Caki2 (cell line): Measurements from ENCODE around the gene ABCC10. TPM values are rescaled to one million over a fixed set of nuclear protein-coding genes. Genes with fewer than 3 reads are reported as not detected.
A peak's percentile ranks its signal among the peaks of the same experiment; 100 is the strongest.
"Not testable (repeated sequence)": the region's sequence is repeated elsewhere in the genome, so short reads cannot be mapped to it uniquely, and the experiment has no call there.

Experiments used
- DNase-seq: peaks from one replicate; pipeline ENCODE4 v3.0.0-alpha.2; 2015; ENCODE audit warnings: low read depth
- in situ Hi-C: cut with HindIII; loops from 2 replicates; pipeline ENCODE4 v1.10.0; 2016; ENCODE audit warnings: low sequenced_read_pairs, low pct_unique_long_range_greater_than_20kb, mixed read lengths
- total RNA-seq: library from RNA; depleted of rRNA; stranded (reverse); fragments of >200 nt; shearing (Covaris generic); gene quantifications from 2 replicates; pipeline ENCODE4 v1.2.3, GENCODE V29; 2014; ENCODE audit warnings: low replicate concordance; rRNA removed

The ABCC10 gene, protein sequence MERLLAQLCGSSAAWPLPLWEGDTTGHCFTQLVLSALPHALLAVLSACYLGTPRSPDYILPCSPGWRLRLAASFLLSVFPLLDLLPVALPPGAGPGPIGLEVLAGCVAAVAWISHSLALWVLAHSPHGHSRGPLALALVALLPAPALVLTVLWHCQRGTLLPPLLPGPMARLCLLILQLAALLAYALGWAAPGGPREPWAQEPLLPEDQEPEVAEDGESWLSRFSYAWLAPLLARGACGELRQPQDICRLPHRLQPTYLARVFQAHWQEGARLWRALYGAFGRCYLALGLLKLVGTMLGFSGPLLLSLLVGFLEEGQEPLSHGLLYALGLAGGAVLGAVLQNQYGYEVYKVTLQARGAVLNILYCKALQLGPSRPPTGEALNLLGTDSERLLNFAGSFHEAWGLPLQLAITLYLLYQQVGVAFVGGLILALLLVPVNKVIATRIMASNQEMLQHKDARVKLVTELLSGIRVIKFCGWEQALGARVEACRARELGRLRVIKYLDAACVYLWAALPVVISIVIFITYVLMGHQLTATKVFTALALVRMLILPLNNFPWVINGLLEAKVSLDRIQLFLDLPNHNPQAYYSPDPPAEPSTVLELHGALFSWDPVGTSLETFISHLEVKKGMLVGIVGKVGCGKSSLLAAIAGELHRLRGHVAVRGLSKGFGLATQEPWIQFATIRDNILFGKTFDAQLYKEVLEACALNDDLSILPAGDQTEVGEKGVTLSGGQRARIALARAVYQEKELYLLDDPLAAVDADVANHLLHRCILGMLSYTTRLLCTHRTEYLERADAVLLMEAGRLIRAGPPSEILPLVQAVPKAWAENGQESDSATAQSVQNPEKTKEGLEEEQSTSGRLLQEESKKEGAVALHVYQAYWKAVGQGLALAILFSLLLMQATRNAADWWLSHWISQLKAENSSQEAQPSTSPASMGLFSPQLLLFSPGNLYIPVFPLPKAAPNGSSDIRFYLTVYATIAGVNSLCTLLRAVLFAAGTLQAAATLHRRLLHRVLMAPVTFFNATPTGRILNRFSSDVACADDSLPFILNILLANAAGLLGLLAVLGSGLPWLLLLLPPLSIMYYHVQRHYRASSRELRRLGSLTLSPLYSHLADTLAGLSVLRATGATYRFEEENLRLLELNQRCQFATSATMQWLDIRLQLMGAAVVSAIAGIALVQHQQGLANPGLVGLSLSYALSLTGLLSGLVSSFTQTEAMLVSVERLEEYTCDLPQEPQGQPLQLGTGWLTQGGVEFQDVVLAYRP (N-terminal part only)
- 4.0 and 4.5 TPM in 2 replicates for total RNA-seq

DNA sequence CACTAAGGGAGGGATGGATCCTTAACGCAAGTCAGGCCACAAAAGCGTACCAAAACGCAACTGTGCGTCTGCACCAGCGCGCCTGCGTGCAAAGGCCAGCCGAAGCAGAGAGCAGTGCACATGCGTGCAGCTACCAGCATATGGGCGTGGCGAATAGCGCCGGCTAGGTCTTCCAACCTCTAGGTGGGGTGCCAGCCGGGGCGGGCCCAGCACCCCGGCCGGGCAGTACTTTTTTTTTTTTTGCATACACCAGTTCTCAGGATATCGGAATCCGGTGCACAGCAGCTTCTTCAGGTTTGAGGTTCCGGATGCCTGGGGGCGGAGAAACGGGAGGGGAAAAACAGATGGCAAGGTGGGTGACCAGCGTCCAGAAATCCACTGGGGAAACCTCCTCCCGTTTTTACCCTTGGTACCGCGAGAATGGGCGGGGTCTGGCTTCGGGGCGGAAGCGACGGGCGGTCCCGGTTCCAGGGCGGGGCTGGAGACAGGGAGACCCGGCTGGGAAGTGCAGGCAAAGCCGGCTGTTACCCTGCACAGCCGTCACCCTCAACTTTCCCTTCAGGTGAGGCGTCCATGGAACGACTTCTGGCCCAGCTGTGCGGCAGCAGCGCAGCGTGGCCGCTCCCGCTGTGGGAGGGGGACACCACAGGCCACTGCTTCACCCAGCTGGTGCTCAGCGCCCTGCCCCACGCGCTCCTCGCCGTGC, at the start of gene ABCC10:
TSS of gene ABCC10 (plus strand) at position 136 of the 706 bp plus-strand sequence. CDS start at position 574, 438 bp downstream.
- DNase-seq, result peak; percentile 95
- in situ Hi-C loops, result no loop called here

DNA sequence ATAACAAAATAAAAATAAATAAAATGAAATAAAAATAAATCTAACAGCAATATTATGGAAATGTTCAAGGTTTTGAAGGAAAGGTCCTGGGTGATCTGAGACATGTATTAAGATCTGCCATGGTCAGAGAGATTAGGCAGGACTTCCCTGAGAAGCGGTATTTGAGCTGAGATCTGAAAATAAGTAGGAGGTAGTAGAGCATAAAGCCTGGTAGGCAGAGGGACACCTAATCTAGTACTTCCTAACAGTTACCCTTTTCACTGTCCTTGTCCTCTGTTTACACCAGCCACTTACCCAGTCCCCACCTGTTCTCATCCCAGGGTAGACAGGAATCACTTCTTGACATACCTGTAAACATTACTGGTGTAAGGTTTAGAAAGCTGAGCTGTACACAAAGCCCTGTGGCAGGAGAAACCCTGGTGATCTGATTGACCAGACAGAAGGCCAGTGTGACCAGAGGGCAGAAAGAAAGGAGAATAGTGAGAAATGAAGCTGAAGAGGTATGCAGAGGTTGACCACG, 49.6 kb upstream of the ABCC10 start:
- in situ Hi-C loops, result no loop called here
- no peak for DNase-seq

DNA sequence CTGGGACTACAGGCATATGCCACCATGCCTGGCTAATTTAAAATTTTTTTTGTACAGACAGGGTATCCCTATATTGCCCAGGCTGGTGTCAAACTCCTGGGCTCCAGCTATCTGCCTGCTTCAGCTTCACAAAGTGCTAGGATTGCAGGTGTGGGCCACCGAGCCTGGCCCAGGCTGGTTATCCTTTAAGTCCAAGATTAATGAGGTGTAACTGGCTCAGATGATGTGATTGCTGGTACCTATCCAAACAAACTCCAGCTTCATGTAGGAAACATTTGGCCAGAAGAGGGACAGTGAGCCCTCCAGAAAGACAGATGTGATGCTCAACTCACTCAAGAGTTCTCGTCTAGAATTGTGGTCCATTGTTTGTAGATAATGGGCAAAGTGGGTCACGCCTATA, 48.7 kb upstream of the ABCC10 start:
- DNase-seq, result peak; percentile 50
- in situ Hi-C loops, result no loop called here

DNA sequence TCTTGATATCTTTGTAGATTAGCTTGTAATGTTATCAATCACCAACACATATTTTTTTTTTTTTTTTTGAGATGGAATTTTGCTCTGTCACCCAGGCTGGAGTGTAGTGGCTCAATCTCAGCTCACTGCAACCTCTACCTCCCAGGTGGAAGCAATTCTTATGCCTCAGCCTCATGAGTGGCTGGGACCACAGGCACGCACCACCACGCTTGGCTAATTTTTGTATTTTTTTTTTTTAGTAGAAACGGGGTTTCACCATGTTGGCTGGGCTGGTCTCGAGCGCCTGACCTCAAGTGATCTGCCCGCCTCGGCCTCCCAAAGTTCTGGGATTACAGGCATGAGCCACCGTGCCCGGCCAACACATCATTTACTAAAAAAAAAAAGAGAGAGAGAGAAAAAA, 46.5 kb upstream of the ABCC10 start:
- DNase-seq, in situ Hi-C loops: not testable (repeated sequence)

DNA sequence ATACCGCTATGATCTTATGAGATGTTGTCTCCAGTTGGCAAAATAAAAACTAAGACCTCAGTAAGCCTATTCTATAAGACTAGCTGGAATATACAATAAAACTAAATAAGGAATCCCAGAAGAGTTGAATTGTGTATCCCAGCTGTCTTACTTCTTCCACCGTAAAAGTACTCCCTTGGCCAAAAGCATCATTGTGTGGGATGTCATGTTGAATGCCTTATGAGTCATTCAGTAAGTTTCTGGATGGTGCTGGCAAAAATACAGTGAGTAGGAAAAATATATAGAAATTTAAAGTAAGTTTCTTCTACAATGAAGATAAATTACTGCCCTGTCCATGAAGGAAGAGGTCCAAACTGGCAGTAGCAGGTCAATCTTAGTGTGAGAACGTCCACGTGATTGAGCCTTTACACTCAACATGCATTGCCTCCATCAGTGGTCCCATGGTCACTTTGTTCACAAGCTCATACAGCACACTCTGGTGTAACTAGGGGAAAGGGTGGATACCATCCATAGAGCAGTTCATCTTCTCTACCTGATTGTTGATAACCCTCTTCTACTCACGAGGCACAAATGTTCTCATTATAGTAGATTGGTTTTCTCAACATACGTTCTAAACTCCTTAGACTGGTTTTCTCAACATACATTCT, 44.2 kb upstream of the ABCC10 start:
- DNase-seq, result no peak
- in situ Hi-C loops, result no loop called here

DNA sequence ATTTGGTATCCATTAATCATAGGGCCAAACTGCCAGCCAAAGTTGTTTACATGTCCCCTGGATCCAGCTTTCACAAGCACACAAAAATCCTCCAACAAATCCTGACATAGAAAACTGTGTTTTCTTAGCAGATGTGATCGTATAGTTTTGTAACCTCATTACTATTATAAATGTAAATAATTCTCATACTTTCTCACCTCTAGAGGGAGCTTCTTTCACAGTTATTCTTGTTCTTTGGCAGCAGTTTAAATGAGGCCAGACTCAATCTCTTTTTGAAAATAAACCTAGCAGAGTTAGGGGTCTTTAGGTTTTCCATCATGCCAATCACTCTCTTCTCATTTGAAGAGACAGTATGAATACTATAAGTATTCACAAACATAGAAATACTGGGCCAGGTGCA, 40.8 kb upstream of the ABCC10 start:
- in situ Hi-C loops, result no loop called here
- no peak for DNase-seq

DNA sequence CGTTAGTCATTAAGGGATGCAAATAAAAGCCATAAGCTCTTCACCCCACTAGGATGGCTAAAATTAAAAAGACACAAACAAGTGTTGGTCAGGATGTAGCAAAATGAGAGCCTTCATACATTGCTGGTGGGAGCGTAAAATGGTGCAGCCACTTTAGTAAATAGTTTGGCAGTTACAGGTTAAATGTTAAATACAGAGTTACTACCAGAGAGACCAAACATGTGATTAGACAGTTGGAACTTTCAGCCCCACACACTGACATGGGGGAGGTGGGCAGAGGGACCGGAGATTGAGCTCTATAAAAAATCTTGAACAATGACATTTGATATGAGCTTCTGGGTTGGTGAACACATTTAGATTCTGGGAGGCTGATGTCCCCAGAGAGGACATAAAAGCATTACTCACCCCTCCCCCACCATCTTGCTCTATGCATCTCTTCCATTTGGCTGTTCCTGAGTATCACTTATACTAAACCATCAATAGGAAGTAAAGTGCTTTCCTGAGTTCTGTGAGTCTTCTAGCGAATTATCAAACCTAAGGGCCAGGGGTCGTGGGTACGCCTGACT, 37.5 kb upstream of the ABCC10 start:
- in situ Hi-C loops, result no loop called here
- no peak for DNase-seq

DNA sequence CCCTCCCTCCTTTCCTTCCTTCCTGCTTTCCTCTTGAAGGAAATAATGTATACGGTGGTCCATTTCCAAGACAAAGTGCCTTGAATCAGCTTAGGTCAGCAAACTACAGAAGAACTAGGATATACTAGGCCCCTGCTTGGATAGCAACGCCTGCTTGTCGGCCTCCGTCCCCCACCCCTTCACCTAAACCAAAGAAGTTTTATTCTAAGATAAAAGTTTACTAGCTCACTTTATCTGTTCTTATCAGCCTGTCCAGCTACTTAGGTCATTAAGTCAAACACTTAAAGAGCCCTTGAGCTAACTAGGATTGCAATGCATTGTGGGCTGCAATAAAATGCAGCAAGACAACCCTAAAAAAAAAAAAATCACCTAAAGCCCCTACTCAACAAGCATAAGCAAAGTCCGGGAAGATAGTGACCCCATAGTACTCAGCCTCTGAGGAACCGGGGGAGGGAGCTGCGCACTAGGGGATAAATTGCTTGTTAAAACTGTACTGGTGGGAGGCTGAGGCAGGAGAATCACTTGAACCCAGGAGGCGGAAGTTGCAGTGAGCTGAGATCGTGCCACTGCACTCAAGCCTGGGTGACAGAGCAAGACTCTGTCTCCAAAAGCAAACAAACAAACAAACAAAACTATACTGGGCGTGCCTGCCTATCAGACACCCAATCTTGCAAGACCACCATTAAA, 36.4 kb upstream of the ABCC10 start:
- DNase-seq, in situ Hi-C loops: not testable (repeated sequence)

DNA sequence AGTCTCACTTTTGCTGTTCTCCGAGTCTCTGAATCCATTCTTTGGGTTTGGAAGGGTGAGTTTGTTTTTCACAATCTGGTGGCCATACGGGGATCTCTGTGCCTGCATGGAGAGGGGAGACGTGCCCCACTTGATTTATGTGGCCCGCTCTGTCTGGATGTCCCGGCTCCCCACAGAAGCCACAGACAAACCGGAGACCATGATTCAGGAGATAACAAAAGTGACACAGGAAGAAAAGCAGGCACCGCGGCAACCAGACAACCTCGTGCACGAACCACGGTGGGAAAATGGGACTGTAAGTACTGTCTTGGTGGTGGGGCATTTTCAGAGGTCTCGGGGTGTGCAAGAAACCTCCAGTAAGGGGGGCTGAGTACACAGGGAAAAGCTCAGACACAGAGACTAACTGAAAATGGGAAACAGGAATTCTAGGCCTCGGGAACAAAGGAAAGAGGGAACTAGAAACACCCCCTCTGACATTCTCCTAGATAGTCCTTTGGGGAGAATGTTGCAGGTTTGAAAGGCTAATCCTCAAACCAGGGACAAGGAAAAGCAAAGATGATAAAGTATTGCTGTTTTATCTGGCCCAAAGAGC, 35.8 kb upstream of the ABCC10 start:
- in situ Hi-C loops, result no loop called here
- DNase-seq, result no peak

DNA sequence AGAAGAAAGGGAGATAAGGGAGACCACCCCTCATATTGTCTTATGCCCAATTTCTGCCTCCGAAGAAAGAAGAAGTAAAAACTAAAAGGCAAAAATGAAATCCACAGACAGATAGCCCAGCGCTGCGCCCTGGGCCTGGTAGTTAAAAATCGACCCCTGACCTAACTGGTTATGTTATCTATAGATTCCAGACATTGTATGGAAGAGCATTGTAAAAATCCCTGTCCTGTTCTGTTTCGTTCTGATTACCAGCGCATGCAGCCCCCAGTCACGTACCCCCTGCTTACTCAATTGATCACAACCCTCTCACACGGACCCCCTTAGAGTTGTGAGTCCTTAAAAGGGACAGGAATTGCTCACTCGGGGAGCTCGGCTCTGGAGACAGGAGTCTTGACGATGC, 34.2 kb upstream of the ABCC10 start:
- in situ Hi-C loops, DNase-seq: not testable (repeated sequence)

DNA sequence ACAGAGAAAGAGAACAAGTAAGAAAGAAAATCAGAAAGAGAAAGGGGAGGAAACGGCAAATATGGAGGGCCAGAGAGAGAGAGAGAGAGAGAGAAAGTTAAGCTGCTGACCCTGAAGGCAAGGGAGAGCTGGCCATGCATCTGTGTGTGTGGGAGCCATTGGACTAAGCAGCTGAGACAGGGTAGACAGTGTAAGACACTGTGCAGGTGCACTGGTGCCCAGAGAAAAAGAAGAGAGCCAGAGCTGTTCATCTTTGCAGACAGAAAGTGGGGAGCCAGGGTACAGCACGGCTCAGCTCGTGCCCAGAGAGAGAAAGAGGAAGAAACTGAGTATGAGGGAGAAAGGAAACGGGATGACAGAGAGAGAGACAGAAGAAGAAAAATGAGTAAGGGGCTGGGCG, 33.7 kb upstream of the ABCC10 start:
- no peak for DNase-seq
- in situ Hi-C loops, result no loop called here

DNA sequence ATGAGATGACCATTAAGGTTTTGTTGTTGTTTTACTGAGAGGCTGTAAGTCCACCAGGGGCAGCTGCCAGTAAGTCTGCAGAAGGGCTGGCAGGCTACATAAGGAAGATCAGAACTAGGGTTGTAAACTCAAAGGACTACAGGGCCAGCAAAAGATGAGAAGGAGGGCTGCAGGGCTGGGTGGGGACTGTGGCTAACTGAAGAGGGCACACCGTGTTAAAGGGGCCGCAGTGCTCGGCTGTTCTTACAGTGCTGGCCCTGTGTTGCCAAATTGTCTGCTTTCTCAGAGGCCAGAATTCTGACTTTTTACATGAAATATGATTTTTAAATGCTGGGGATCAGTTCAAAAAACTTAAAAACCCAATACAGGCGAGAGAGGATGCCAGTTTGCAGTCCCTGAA, 32.4 kb upstream of the ABCC10 start:
- in situ Hi-C loops, result no loop called here
- no peak for DNase-seq

DNA sequence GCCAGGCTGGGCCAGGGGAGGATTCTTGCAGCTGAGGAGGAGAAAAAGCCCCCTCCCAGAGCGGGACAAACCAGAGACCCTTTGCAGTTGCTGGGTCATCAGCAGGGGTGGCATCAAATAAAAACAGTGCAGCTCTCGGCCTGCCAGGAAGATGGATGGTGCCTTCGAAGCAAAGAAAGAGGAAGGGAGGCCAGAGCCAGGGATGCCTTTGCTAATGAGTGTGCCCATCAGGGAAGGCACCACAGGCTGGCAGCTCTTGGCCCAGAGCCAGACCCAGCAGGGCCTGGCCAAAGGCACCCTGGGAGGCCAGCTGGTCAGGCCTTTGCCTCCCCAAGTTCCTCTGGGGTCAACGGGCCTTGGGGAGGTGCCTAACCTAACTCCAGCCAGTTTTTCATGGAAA, 31.6 kb upstream of the ABCC10 start:
- DNase-seq, result no peak
- in situ Hi-C loops, result no loop called here

DNA sequence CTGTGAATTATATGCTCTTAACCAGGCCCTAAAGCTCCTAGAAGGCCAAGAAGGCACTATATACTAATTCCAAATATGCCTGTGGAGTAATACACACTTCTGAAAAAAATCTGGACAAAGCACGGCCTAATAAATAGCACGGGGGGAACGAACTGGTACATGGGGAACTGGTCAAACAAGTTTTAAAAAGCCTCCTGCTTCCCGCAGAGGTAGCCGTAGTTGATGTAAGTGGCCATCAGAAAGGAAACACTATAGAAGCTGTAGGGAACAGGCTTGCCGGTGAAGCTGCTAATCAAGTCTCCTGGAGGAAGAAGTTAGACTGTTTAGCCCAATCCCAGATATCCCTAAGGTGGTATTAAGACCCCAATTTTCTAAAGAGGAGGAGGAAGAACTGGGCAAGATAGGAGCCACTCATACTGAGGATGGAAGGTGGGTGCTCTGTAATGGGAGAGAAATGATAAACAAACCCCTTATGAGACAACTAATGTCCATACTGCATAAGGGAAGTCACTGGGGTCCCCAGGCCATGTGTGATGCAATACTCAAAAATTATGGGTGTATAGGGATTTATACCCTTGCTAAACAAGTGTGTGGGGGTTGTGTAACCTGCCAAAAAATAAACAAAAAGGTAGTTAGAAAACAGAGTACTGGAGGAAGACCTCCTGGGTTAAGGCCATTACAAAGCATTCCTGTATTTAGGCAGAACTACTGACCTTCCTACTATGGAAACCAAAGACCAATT, 30.8 kb upstream of the ABCC10 start:
- DNase-seq, result no peak
- in situ Hi-C loops, result no loop called here

DNA sequence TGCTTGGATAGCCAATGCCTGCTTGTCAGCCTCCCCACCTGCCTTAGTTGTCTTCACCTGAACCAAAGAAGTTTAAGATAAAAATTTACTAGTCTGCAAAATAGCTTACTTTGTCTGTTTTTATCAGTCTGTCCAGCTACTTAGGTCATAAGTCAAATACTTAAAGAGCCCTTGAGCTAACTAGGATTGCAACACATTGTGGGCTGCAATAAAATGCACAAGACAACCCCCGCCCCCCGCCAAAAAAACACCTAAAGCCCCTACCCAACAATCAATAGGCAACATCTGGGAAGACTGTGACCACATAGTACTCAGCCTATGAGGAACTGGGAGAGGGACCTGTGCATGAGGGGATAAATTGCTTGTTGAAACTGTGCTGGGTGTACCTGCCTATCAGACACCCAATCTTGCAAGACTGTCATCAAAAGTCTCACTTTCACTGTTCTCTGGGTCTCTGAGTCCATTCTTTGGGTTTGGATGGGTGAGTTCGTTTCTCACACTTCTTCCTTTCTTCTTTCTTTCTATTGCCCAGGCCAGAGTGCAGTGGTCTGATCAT, 27.3 kb upstream of the ABCC10 start:
- in situ Hi-C loops, result no loop called here
- DNase-seq, result no peak
